Measurements from ENCODE around the gene MLIP. TPM values are rescaled to one million over a fixed set of nuclear protein-coding genes. Genes with fewer than 3 reads are reported as not detected.
A peak's percentile ranks its signal among the peaks of the same experiment; 100 is the strongest.

Gene MLIP
- total and polyA plus RNA-seq, 2 of the 13 experiments (the other 11 are each of a cell fraction or from before 2014, with no cell fraction given) = 0.08 to 0.33 TPM

DNA sequence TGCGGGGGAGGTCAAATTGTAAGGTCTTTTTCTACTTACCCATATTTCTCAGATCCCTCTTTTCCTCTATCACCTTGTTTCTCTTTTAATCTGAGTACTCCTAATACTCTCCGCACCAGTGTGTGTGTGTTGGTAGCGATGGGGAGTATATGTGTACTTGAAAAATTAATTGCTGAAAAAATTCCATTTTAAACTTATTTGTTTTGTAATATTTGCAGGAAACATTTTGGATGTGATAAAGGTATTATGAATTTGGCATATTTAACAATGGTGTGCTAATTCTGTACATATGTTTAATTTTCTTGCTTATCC lies 48.1 kb upstream of the MLIP start:
- TF ChIP-seq TOE1 (CRISPR knock-in tag; IDR thresholded peaks at IDR 0.05) = no peak
- no peak for TF ChIP-seq GPN1 (CRISPR knock-in tag; IDR thresholded peaks at IDR 0.05; ENCODE audit: borderline replicate concordance)
- TF ChIP-seq, protein P1, sequence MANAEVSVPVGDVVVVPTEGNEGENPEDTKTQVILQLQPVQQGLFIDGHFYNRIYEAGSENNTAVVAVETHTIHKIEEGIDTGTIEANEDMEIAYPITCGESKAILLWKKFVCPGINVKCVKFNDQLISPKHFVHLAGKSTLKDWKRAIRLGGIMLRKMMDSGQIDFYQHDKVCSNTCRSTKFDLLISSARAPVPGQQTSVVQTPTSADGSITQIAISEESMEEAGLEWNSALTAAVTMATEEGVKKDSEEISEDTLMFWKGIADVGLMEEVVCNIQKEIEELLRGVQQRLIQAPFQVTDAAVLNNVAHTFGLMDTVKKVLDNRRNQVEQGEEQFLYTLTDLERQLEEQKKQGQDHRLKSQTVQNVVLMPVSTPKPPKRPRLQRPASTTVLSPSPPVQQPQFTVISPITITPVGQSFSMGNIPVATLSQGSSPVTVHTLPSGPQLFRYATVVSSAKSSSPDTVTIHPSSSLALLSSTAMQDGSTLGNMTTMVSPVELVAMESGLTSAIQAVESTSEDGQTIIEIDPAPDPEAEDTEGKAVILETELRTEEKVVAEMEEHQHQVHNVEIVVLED (CRISPR knock-in tag; IDR thresholded peaks at IDR 0.05; ENCODE audit: borderline replicate concordance) = no peak
- no peak for TF ChIP-seq STAG1 (CRISPR knock-in tag; IDR thresholded peaks at IDR 0.05)
- TF ChIP-seq ZNF776 (CRISPR knock-in tag; IDR thresholded peaks at IDR 0.05) = no peak
- no peak for TF ChIP-seq ZNF230 (CRISPR knock-in tag; IDR thresholded peaks at IDR 0.05)
- TF ChIP-seq BHLHE40 (IDR thresholded peaks at IDR 0.05; ENCODE audit: low read length) = no peak
- TF ChIP-seq, protein P2, sequence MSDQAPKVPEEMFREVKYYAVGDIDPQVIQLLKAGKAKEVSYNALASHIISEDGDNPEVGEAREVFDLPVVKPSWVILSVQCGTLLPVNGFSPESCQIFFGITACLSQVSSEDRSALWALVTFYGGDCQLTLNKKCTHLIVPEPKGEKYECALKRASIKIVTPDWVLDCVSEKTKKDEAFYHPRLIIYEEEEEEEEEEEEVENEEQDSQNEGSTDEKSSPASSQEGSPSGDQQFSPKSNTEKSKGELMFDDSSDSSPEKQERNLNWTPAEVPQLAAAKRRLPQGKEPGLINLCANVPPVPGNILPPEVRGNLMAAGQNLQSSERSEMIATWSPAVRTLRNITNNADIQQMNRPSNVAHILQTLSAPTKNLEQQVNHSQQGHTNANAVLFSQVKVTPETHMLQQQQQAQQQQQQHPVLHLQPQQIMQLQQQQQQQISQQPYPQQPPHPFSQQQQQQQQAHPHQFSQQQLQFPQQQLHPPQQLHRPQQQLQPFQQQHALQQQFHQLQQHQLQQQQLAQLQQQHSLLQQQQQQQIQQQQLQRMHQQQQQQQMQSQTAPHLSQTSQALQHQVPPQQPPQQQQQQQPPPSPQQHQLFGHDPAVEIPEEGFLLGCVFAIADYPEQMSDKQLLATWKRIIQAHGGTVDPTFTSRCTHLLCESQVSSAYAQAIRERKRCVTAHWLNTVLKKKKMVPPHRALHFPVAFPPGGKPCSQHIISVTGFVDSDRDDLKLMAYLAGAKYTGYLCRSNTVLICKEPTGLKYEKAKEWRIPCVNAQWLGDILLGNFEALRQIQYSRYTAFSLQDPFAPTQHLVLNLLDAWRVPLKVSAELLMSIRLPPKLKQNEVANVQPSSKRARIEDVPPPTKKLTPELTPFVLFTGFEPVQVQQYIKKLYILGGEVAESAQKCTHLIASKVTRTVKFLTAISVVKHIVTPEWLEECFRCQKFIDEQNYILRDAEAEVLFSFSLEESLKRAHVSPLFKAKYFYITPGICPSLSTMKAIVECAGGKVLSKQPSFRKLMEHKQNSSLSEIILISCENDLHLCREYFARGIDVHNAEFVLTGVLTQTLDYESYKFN (CRISPR knock-in tag; conservative IDR thresholded peaks at IDR 0.05) = no peak
- Histone ChIP-seq H3K36me3 (replicated peaks in 1 of 2; ENCODE audit: control insufficient read depth in 1 of 2, insufficient read depth in 2 of 2, low read length in 2 of 2) (no peaks in the 10 kb centered on the region), H3K79me2 (ENCODE audit: insufficient read depth, low read length) (no peaks in the 10 kb centered on the region), H3K4me3 (replicated peaks in 1 of 3; ENCODE audit: insufficient read depth in 1 of 3, low read depth in 2 of 3, low read length in 3 of 3) (no peak overlapping the region), H4K20me1 (ENCODE audit: insufficient read depth, low read length) (no peaks in the 10 kb centered on the region), H3K4me1 (ENCODE audit: insufficient read depth, low read length) (no peaks in the 10 kb centered on the region), H3K9me3 (ENCODE audit: low read length) (no peaks in the 10 kb centered on the region), H2AFZ (ENCODE audit: low read length) (no peak overlapping the region), H3K4me2 (ENCODE audit: low read depth, low read length) (peak overlapping the region; percentile 59), H3K27ac (ENCODE audit: extremely low read length, insufficient read depth, low read length) (no peak overlapping the region), H3K27me3 (ENCODE audit: control insufficient read depth in 1 of 2, insufficient read depth in 2 of 2, low read length in 2 of 2) (no peaks in the 10 kb centered on the region), H3K9ac (ENCODE audit: insufficient read depth, low read depth, low read length) (no peak overlapping the region)
- CTCF ChIA-PET (ENCODE audit: low intra/inter-chr PET ratio, low total read pairs) = no interaction called here
- 92% methylated on average over 3 of the region's 3 CpGs for WGBS (ENCODE audit: low lambda C conversion rate)
- POLR2A ChIA-PET = no interaction called here
- no TSS peak for BruUV-seq (replicated peaks)
- FAIRE-seq = no peak
- intact Hi-C loops (cut with micrococcal nuclease; ENCODE audit: unreplicated experiment) (no loop called here), in situ Hi-C loops (cut with HindIII; ENCODE audit: extremely low pct_ligation_motif_present, low pct_unique_long_range_greater_than_20kb) (no loop called here)
- no peak for ATAC-seq
- DNase-seq (ENCODE audit: low spot score) = no peak
